HG03520 (cell line): Measurements from ENCODE around the gene LSAMP.

Source experiments
- ATAC-seq: cut with Tn5 transposase; IDR thresholded peaks from one replicate; pipeline ENCODE4 v1.9.1; 2021; ENCODE audit warnings: mild to moderate bottlenecking, moderate library complexity; ENCODE audit not compliant: unreplicated experiment

LSAMP gene

DNA sequence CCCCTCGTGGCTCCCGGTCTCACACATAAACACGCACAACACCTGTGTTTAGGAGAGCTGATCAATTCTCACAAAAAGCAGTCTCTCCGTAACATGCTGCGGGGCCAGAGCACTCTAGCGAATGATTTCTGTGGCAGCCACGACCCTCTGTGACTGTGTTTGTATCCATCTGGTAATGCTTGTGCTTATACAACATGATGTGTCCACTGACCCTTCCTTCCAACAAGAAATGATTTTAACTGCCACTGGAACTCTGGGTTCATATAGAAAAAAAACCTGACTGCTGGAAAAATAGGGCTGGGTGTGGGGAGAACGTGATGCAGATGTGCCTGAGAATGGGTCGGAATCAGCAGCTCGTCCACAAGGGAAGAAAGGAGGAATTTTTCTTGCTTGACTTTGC lies 411.8 kb downstream of the LSAMP start:
- no peak for ATAC-seq

DNA sequence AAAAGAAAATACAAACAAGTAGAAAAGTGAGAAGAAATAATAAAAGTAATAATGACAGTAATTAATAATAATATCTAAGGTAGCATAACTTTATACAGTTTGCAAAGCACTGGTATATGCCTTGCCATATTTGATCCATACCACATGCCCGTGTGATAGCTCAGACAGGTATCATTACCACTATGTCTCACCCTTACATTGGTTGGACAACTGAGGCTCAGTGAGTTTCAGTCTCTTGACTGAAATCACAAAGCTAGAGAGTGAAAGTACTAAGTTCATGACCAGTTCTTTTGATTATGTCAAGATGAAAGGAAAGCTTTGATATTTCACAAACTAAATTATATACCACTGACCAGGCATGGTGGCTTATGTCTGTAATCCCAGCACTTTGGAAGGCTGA lies 413.1 kb downstream of the LSAMP start:
- ATAC-seq: no peak

DNA sequence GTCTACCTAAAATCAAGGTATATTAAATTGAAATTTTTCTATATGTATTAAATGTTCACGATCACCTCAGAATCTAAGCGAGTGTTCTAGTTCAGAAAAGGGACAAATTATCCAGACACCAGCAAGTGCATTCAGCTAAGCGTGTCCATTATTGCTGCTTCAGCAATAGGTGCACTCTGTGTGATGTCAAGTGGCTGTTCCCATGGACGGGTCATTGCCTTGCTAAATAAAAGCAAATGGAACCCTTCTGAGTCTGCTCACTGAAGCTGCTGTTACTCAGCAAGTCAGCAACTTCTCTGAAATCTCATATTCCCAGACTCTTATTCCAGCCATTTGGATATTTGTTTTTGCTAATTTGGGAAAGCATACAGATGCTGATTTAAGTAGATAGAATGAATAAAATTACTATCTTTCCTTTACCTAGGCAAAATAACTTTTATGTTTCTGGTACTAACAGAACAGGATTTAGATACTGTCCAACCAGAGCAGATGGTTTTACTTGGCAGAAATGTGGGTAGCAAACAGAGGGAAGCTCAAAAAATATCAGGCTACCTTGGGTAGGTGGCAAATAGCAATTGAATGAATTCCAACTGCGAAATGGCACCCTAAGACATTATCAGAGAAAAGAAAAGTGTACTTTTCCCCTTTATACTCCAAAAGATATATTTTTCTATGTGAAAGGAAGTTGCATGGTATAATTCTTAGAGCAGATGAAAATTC lies 415.0 kb downstream of the LSAMP start:
- ATAC-seq: no peak

DNA sequence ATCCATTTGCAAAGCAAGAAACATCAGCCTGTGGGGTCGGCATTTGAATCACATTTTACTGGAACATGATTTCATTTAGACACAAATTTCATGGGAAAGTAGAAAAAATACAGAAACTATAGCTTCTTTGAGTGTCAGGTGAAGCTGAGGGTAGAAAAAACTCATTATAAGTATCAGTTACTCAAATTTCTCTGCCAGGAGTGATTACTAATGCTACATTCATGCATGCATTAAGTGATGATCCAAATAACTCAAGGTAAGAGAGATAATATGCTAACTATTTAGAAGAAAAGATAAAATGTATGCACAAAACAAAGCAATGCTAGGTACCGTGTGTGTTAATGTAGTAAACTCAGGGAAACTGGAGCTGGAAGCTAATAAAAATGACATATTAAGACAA lies 416.0 kb downstream of the LSAMP start:
- no peak for ATAC-seq

DNA sequence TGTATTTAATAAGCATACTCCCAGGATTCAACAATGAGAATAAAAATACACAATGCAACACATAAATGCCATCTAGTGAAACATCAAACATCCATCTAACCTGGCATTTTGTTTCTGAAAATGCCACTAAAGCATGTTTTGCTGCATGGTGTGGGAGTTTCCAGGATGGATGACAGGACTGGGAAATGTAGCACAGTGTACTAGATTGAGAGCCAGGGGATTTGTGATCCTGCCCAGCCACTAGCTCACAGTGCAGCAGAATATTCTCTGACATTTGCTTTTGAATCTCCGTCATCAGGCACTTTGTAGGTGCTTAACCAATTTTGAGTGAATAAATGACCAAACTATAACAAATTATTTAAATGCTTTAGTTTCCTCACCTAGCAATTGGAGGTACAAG lies 417.1 kb downstream of the LSAMP start:
- no peak for ATAC-seq

DNA sequence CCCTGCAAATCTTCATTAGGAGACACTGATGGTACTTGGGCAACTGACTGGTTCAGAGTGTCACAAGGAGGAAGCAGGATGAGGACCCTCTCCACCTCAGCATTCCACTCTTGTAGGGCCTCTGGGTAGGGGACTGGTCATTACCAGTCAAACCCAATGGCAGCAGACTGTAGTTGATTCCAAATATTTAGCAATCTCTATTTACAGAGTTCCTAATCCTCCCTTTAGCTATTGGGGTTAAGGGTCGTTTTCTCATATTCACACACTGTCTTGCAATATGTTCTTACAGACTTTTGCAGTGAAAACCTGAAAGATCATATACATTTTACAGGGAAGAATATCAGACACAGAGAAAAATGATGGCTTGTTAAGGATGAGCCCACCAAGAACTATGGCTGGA lies 424.3 kb downstream of the LSAMP start:
- ATAC-seq: no peak

DNA sequence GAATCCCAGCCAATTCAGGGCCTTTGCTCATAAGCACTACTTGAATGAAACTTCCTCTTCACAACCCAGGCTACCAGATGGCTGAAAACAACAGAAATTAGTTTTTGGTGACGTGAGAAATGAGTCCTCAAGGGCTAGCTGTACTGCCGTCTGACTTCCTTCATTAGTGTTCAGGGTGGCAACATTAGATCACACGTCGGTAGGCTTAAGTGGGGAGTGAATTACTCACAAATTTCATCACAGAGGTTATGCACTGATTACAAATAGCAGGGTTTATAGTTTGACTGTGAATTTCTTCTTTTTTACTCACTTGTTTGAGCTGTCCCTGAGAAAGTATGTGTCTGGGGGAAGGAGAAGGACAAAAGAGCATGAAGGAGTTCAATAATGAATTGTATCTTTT lies 424.8 kb downstream of the LSAMP start:
- peak; percentile 98 for ATAC-seq

DNA sequence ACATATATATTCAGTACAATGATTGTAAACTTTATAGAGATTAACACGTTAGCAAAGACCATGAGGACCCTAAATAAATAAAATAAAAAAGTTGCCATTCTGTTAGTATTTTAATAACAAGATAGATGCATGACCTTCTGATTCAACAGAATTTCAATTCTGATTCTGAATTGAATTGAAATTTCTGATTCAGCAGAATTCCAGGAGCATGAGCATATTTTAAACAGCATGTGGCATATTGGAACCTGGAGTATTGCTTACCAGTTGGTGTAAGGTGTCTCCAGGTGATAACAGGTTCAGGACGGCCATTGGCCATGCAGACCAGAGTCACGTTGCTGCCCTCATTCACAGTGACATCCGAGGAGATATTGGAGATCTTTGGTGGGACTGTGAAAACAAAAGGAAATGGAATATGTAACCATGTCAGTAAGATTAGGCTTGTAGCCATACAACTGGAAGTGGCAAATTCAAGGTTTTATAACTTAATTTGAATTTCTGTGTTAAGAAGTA lies 426.0 kb downstream of the LSAMP start:
- no peak for ATAC-seq

DNA sequence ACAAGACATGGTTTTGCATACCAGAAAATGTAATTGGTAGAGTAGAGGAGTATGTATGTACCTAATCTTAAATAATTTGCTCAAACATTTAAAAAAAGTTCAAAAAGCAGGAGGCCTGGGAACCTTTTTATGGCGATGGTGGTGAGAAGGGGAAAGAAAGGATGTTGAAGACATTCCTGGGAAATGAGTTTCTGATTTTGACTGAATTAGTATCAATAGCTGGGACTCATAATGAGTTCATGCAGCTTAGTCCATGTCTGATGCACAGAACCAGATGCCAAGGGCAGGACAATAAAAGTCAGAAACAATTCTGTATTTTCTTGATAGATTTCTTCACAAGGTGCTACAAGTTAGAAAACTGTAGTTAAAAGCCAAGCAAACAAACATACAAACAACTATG lies 426.6 kb downstream of the LSAMP start:
- no peak for ATAC-seq

DNA sequence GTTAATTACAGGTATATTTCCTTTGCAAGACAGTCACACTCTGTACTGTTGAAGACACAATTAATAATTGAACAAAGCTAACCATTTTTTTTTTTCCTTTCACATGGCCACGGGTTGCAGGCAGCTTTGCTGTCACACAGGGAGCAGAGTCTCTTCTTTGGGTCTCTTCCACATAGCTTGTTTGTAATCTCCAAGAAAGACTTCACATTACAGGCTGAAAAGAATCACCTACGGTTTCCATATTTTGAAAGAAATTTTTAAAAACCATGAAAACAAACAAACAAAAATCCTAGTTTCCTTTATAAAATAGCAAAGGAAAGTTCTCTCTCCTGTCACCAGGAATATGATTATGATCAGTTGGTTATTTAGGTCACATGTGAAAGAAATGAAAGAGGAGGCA lies 429.4 kb downstream of the LSAMP start:
- no peak for ATAC-seq

DNA sequence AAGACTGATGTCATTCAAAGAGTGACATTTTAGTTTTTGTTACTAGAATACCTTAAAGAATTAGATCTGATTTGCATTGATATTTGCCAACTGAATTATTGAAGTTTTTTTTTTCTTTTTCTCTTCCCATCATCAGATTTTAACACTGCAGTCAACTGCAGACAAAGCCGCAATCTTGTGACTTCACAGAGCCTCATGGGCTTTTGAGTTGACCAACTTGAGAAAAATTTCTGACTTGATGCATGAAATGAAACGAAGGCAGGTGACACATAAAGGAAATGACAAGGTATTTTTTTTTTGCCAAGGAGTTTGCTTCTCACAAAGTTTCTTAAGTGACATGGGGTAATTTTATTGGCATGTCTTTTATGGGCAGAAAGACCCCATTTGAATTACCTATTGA lies 438.3 kb downstream of the LSAMP start:
- no peak for ATAC-seq

DNA sequence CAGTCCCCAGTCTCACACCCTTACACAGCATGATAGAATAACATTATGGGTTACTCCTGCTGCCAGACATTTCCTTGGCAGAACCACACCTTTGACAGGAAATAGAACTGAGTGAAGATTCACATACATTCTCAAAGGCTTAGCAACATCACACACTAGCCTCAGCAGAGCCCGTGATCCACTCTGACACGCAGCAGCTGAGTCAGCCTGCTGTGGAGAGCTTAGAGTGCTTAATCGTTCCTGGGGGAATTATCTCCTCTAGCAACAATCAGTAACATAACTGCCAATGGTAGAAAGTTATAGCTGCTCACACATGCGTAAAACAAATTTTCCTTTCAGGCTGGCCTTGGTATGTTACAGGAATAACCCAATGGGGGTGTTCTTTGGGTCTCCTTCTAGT lies 439.9 kb downstream of the LSAMP start:
- no peak for ATAC-seq

DNA sequence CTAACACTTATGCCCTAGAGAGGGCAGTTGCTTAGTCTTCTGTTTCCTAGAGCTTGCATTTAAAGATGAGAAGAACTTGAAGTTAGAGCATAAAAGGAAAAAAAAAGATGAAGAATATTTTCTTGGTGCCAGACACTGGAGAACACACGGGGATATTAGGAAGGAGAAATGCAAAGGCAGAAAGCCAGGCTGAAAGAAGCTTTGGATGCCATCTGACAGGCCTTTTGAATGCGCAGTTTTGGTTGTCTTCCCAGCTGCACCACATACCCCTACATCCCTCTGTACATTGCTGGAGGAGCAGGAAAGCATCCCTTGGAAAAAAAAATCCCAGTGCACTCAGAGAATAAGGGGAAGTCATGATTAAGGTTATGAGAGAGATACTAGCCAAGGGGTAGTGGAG lies 443.1 kb downstream of the LSAMP start:
- no peak for ATAC-seq

DNA sequence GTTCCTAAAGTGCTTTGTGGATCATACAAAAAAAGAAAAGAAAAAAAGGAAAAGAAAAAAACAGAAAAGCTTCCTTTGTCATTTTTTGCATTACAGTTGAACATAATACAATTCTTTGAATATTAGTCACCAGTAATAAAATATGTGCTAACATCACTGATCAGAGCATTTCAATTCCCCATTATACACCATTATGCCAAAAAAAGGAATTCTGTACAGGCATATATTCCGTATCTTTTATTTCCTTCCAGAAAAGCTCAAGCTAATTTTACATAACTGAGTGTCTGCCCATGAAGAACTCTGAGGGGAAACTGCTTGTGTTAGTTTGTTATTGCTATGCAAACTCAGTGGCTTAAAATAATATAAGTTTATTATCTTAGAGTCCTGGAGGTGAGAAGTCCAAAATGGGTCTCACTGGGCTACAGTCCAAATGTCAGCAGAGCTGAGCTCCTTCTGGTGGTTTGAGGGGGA lies 444.1 kb downstream of the LSAMP start:
- ATAC-seq: no peak

DNA sequence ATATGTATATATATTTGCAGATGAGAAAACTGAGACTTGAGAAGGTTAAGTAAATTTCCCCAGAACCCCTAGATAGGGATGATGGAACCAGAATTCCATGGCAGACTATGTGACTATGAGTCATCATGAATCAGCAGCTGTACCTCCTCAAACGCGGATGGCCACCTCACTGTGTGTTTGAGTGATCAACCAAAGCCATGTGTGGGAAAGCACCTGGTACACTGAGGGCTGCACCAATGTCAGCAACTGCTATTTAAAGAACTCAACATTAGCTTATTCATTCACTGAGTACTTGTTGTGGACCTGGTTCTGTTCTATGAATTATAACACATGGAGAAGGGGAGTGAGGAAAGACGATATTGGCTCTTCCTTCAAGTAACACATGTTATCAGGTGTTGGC lies 445.0 kb downstream of the LSAMP start:
- ATAC-seq: peak; percentile 81

DNA sequence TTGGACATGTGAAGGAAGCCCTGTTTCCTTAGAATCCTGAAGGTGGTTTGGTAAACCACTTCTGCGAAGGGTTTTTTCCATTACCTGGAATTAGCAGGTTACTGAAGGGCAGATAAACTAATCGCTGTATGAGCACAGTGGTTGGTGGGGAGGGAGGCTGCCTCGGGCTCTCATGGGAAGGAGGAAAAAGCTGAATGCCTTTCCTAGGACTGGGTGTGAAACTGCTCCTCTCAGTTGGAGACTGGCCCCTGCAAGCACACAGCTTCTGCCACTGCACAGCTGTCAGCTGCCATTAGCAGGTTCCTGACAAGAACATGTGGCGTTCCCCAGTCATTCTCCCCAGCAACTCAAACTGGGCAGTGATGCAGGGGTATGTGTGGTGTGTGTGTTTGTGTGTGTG lies 445.7 kb downstream of the LSAMP start:
- ATAC-seq: no peak

DNA sequence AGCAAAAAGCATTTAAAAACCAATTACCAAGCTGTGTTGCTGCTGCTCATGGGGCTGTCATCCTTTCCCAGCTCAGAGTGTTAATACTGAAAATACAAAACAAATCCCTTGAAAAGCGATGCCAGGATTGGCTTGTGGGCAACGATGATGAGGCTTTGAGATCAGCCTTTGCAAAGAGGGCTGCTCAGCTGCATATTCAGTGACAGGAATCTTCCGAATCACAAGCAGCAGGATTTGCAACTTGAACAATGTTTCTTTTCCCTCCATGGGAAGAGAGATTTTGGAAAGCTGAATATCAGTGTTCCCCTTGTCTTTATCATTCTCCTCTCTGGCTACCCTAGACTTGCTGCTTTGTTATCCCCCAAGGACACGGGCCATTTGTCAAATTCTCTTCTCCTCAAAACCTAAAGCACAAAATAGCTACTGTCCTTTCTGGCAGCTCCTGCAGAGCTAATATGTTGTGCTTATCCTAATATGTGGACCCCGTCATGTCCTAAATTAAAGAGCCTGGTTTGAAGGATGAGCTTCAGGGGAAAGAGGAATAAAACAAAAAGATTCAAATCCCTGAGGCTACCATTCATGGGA lies 446.2 kb downstream of the LSAMP start:
- no peak for ATAC-seq

DNA sequence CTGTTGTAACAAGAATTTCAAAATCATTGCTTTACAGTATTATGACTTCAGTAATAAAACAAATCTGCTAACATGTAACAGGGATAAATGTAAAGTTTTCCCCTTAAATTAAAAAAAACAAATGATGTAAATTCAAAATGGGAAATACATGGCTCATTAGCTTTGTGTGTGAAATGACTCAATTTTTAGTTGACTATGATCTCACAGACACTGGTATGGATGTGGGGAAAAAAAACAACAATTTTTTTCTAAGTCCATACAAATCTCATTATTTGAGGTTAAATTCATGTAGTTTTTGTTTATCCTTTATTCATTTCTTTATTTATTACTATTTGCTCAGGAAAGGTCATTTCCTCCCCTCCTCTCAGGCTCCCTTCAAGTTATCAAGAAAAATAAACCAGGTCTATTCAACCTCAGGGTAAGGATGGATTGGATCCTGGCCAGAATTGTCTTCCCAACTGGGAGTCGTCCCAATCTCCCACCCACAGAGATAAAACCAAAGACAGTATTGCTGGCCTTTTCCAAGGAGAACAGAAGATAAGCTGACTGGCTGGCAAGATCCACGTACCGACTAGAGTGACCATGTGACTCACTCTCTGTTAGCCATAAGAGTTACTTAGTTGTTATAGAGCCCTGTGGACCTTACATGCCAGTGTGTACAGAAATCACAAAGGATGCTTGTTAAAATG lies 448.7 kb downstream of the LSAMP start:
- no peak for ATAC-seq

DNA sequence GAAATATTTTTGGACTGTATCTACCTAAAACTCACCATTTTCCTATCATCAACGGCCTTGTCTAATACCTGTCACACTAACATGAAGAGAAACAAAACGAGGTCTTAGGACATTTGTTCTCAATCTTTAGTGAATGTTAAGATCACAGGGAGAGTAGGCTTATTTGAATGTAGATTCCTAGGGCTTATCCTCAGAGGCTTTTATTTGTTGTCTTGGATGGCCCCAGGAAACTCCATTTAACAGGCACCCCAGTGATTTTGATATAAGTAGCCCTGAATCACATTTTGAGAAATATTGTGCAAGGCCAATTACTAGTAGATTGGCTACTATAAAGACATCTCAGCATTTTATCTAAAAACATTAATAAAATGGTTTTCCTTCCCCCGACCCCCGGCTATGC lies 454.6 kb downstream of the LSAMP start:
- no peak for ATAC-seq

DNA sequence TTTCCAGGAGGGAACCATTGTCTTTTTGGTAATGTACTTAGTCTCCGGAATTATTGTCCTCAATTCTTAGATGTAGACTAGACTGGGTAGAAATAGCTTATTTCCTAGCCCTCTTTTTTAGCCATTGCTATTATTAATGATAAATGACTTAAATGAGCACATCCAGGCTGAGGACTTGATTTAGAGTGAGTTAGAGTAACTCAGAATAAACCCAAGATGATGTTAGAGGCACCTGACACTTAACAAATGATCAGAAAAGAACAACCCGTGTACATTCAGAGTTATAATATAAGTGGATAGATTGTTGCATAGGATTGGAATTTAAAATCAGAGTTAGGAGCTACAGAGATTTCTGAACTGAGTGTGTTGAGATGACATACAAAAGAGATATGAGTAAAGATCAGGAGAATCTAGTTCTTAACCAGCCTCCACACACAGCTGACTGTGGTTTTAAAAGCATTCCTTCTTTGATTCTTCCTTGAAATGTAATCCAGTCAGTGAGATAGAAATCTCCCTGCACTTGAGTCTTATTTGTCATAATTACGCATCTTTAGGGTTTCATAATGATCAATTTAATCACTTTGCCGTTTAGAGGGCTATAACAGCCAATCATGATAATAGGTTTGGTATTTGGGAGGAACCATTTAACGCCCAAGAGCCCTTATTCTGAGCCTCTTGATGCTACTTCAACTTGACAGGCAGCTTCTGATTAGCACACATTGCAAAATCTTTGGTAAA lies 455.4 kb downstream of the LSAMP start:
- ATAC-seq: no peak

DNA sequence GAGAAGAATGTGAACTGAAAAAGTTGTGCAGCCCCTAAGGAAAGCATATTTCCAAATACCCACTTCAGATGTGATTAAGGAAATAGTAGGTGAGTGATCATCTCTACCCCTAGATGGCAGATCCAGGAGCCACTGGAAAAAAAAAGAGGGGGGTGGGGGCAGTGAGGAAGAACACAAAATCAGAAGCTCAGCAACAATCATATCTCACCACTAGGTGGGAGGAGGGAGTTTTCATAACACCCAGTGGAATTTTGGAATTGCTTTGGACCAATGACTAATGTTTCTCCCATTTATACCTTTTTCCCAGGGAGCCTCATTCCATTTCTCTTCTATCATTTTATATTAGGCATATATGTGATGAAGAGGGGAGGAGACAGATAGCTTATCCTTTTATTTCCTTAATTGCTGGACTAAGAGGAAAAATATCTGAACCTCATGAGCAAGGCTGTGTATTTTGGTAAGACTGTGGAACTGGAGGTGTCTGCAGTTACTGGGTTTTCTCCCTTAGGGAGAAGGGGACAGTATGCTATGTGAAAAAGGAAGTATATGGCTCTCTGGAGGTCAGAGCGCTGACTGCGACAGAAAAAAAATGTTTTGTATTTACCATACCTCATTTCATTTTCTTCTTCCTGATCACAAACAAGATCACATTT lies 458.6 kb downstream of the LSAMP start:
- no peak for ATAC-seq
